GM10248 (cell line): ENCODE measurements around the gene MROH8.

Source experiments
- CTCF ChIA-PET: fragments of 300-600 bp; sonication (Branson Sonifier 250); formaldehyde crosslinking; extraction: SDS; loops from one replicate; lab custom pipeline; 2021; ENCODE audit warnings: antibody characterized with exemption; lab: Yijun Ruan, JAX
- POLR2A ChIA-PET: fragments of 350-650 bp; sonication (Branson Sonifier 250); formaldehyde crosslinking; extraction: SDS; loops from one replicate; lab custom pipeline; 2020; ENCODE audit warnings: antibody characterized with exemption; lab: Yijun Ruan, JAX
- DNase-seq: peaks from one replicate; pipeline ENCODE4 v3.0.0; 2012; ENCODE audit errors: extremely low spot score
- CTCF ChIP-seq: IDR thresholded peaks from 2 replicates; pipeline ENCODE4 v1.5.1; 2012; ENCODE audit warnings: mild to moderate bottlenecking, low read depth; ENCODE audit errors: extremely low read depth, missing control alignments, control extremely low read depth

MROH8 gene

GRCh38 chr20:37209193-37209592 is 29.8 kb upstream of the MROH8 start:
- CTCF ChIA-PET = interaction anchor here (1.4 to 7.3 kb wide), 2 partner anchors 13 to 114 kb away, joined by 6 to 44 read pairs; partner anchors contain the start of gene RBL1
- POLR2A ChIA-PET = no interaction called here
- DNase-seq = no peak
- no peak for TF ChIP-seq CTCF

GRCh38 chr20:37207171-37207570 is 27.8 kb upstream of the MROH8 start:
- no peak for TF ChIP-seq CTCF
- ChIA-PET CTCF (no interaction called here), POLR2A (no interaction called here)
- no peak for DNase-seq

GRCh38 chr20:37205794-37206193 is 26.4 kb upstream of the MROH8 start:
- CTCF ChIA-PET = interaction anchor here (1.3 to 1.4 kb wide), 3 partner anchors 10 to 17 kb away, joined by 3 to 8 read pairs (median 3); no protein-coding TSS in a partner anchor
- no peak for TF ChIP-seq CTCF

DNA sequence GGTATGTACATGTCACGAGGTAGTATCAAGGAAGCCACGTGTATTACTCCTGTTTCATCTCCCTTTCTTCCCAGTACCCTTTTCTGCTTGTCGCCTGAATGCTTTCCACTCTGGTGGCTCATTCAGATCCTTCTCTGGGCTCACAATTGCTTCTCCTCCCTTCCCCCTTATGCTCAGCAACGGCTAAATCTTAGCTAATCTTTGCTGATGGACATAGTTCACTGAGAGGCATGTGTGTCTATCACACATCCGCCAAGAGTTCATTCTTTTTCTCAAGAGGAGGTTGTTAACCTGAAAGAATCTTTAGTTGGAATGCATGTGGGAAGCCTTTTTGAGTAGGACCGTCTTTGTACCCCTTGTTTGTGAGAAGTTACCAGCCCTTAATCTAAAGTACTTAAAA is 25.8 kb upstream of the MROH8 start:
- no peak for TF ChIP-seq CTCF
- POLR2A ChIA-PET = no interaction called here
- CTCF ChIA-PET = interaction anchor here (0.7 to 1.4 kb wide), 7 partner anchors 9 to 330 kb away, joined by 3 to 8 read pairs (median 3); no protein-coding TSS in a partner anchor
- DNase-seq = no peak

More at GRCh38 chr20:37205794-37206193, 26.4 kb upstream of the MROH8 start:
- POLR2A ChIA-PET = no interaction called here
- DNase-seq = no peak

DNA sequence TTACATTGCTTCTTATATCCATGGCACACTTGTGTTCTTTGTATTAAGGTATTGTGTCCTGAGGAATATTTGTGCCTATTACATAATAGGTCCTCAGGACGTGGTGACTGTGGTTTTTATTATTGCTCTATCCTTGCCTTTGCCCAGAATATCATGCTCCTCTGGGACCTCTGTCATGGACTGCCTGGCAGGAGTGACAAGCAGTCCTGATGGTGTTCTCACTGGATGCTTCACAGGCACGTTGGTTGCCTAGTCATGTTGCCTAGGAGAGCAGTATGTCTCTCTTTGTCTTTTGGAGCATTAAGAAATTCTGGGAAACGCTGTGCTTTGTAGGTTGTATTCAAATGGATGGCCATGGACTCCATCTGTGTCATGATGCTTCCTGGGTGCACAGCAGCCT is 24.7 kb upstream of the MROH8 start:
- no peak for TF ChIP-seq CTCF
- DNase-seq = no peak
- POLR2A ChIA-PET = interaction anchor here (0.7 kb wide), 1 partner anchor 120 kb away, joined by 3 read pairs; no protein-coding TSS in a partner anchor
- CTCF ChIA-PET = interaction anchor here (0.7 to 1.2 kb wide), 3 partner anchors 13 to 331 kb away, joined by 3 read pairs; no protein-coding TSS in a partner anchor

GRCh38 chr20:37202267-37202943 is 23.1 kb upstream of the MROH8 start:
- DNase-seq = no peak
- CTCF ChIA-PET = interaction anchor here (1.0 to 3.1 kb wide), 6 partner anchors 9 to 332 kb away, joined by 3 to 34 read pairs (median 4); partner anchors contain the start of genes MROH8 and RPN2
- POLR2A ChIA-PET = no interaction called here
- TF ChIP-seq CTCF = peak; percentile 53
